ENCODE data around the gene SLC43A2.
"Not testable (repeated sequence)": the region's sequence is repeated elsewhere in the genome, so short reads cannot be mapped to it uniquely, and the experiment has no call there.

The SLC43A2 gene

GRCh38 chr17:1627982-1628855 is at the start of gene SLC43A2:
SLC43A2 (minus strand) TSS chr17:1628834; CDS start chr17:1627874, 960 bp downstream.
- DNase-seq = peak; percentile 77

GRCh38 chr17:1676401-1676800 is 47.8 kb upstream of the SLC43A2 start:
- DNase-seq = no peak

- DNase-seq = no peak
These were observed 44.6 kb upstream of the SLC43A2 start for GRCh38 chr17:1673041-1673785.

GRCh38 chr17:1663934-1664333 is 35.3 kb upstream of the SLC43A2 start:
- not testable (repeated sequence) for DNase-seq

- no peak for DNase-seq
These were observed 32.4 kb upstream of the SLC43A2 start for GRCh38 chr17:1661045-1661444.

- DNase-seq = no peak
These were observed 29.5 kb upstream of the SLC43A2 start for GRCh38 chr17:1658100-1658499.

- no peak for DNase-seq
These were observed 25.1 kb upstream of the SLC43A2 start for GRCh38 chr17:1653735-1654134.

GRCh38 chr17:1652794-1653193 is 24.2 kb upstream of the SLC43A2 start:
- DNase-seq = not testable (repeated sequence)

GRCh38 chr17:1651559-1651844 is 22.9 kb upstream of the SLC43A2 start:
- no peak for DNase-seq

- DNase-seq = no peak
These were observed 22.3 kb upstream of the SLC43A2 start for GRCh38 chr17:1650731-1651558.

- no peak for DNase-seq
These were observed 21.3 kb upstream of the SLC43A2 start, which contains the start of gene RILP for GRCh38 chr17:1649844-1650501. RILP (minus strand) TSS chr17:1649866; CDS start chr17:1649804, 62 bp downstream.

GRCh38 chr17:1648963-1649843 is 20.6 kb upstream of the SLC43A2 start:
- peak; percentile 92 for DNase-seq

GRCh38 chr17:1648173-1648962 is 19.7 kb upstream of the SLC43A2 start:
- no peak for DNase-seq

GRCh38 chr17:1647802-1648171 is 19.2 kb upstream of the SLC43A2 start:
- no peak for DNase-seq

- no peak for DNase-seq
These were observed 17.7 kb upstream of the SLC43A2 start for GRCh38 chr17:1646199-1646875.

GRCh38 chr17:1645207-1646171 is 16.9 kb upstream of the SLC43A2 start, which contains the start of gene SCARF1:
SCARF1 (minus strand) TSS chr17:1645732; CDS start chr17:1645697, 35 bp downstream.
- no peak for DNase-seq

- peak; percentile 48 for DNase-seq
These were observed 16.0 kb upstream of the SLC43A2 start for GRCh38 chr17:1644493-1645206.

- DNase-seq = no peak
These were observed 15.4 kb upstream of the SLC43A2 start for GRCh38 chr17:1643999-1644492.
